Lung (tissue), 12 donors: ENCODE data around the gene POLDIP2. TPM values are rescaled to one million over a fixed set of nuclear protein-coding genes. Genes with fewer than 3 reads are reported as not detected.

Experiments used
- ATAC-seq: fragments of 200-7000 bp; cut with Tn5 transposase; one replicate; pipeline ENCODE4 v1.9.1; 2020; ENCODE audit warnings: moderate number of reproducible peaks; ENCODE audit not compliant: insufficient read depth, low FRiP score
- DNase-seq, 3 donors: peaks; one replicate each; pipeline ENCODE4 v3.0.0-alpha.2; 2013 to 2017
- H3K27ac ChIP-seq, 2 donors: one replicate each; pipeline ENCODE4 v1.5.1; 2013; ENCODE audit warnings: mild to moderate bottlenecking in 2 of 2, moderate library complexity in 2 of 2, control low read depth in 1 of 2, inconsistent platforms in 1 of 2, low read depth in 1 of 2, low read length in 1 of 2
- H3K27me3 ChIP-seq, 3 donors: one replicate each; pipeline ENCODE4 v1.5.1; 2013; ENCODE audit warnings: low read length in 2 of 3; ENCODE audit not compliant: control insufficient read depth in 3 of 3, insufficient read depth in 3 of 3
- H3K36me3 ChIP-seq, 4 donors: one replicate each; pipeline ENCODE4 v1.5.1; 2013; ENCODE audit warnings: low read length in 4 of 4, mild to moderate bottlenecking in 1 of 4, moderate library complexity in 1 of 4; ENCODE audit not compliant: control insufficient read depth in 4 of 4, insufficient read depth in 4 of 4
- H3K4me1 ChIP-seq, 5 donors: one replicate each; pipeline ENCODE4 v1.5.1; 2013; ENCODE audit warnings: low read length in 5 of 5, mild to moderate bottlenecking in 2 of 5, moderate library complexity in 1 of 5; ENCODE audit not compliant: control insufficient read depth in 5 of 5, insufficient read depth in 5 of 5
- H3K4me3 ChIP-seq: one replicate; pipeline ENCODE4 v1.5.1; 2013; ENCODE audit warnings: mild to moderate bottlenecking, control low read depth, moderate library complexity
- H3K9ac ChIP-seq, 2 donors: one replicate each; pipeline ENCODE4 v1.5.1; 2013; ENCODE audit warnings: low read length in 2 of 2, control low read depth in 1 of 2; ENCODE audit not compliant: insufficient read depth in 1 of 2
- H3K9me3 ChIP-seq, 4 donors: one replicate each; pipeline ENCODE4 v1.5.1; 2013; ENCODE audit warnings: low read length in 3 of 4, mild to moderate bottlenecking in 1 of 4, moderate library complexity in 1 of 4; ENCODE audit not compliant: control insufficient read depth in 4 of 4, insufficient read depth in 3 of 4
- WGBS, 2 donors: extraction: QIAGEN DNeasy Blood & Tissue Kit; methylation state at CpG; one replicate each; pipeline ENCODE4 v1.1.7; 2013; 5-methylcytosine and 5-hydroxymethylcytosine counted together
- polyA plus RNA-seq, 2 donors: library from polyadenylated mRNA; stranded (reverse); fragments of 200-250 nt; gene quantifications; one replicate each; pipeline ENCODE4 v1.2.1, GENCODE V29; 2013
- total RNA-seq, 2 donors: library from RNA; depleted of rRNA in 1 of 2; stranded (reverse); fragments of >200 nt in 1 of 2; gene quantifications; one replicate each; pipeline ENCODE4 v1.2.1, GENCODE V29; 2014 to 2021
- TF ChIP-seq, protein P1 (sequence below): IDR thresholded peaks from 2 replicates; pipeline ENCODE4 v1.5.1; 2012; ENCODE audit warnings: mild to moderate bottlenecking; ENCODE audit errors: control extremely low read depth, extremely low read depth
- donor health status: control.
- donor health status: control.
- donor health status: Bipolar disorder and iron deficiency.
- donor health status: healthy.
- donor health status: DM: yes; HTN: yes; CAD: no.

Gene POLDIP2
- total and polyA plus RNA-seq, 4 donors = 38.7 to 82.6 (median 62.3) TPM

DNA sequence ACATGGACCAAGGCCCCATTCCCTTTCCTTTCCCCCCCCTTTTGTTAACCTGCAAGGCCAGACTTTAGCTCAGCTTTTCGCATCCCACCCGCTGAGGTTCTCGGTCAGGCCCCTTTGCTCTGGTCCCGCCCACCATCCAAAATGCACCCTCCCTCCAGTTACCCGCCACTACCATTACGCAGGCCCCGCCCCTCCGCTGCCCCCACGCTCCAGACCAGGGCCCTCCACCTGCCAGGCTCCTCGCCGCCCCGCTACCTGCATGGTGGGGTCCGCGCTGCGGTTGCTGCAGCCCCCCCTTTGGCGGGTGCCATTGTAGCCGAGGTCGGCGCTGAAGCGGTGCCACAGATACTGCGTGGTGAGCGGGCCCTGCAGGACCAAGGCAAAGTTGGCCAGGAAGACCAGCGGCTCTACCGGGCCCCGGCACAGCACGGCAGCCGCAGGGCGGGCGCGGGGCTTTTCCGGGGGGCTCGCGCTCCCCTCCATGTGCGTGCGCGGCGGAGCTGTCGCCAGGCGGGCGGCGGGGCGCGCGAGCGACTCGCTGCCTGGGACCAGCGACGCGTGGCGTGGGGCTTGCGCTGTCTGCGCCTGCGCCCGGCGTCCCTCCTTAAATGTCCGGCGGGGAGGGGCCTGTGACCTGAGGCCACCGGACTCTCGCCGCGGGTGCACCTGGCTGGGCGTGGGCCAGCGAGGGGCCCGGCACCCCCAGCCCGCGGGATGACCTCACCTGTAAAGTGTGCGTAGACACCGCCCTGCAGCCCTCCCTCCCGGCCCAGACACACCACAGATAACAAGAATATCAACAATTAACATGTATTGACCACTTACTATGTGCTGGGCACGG is 48.5 kb upstream of the POLDIP2 start, which contains the start of gene SLC46A1:
Gene SLC46A1, minus strand, starts transcription at position 581 of the 841 bp plus-strand sequence. Its CDS starts 98 bp downstream, at position 483.
- Histone ChIP-seq H3K36me3 (peaks cover 0 to 5% (median 1%) of the 10 kb centered on the region in 4 donors), H3K27me3 (peaks cover 0 to 2% (median 0%) of the 10 kb centered on the region in 3 donors), H3K4me1 (peaks cover 0 to 8% (median 3%) of the 10 kb centered on the region in 5 donors), H3K9ac (peak within 1 kb of the TSS; percentile 36 to 39), H3K4me3 (peak within 1 kb of the TSS; percentile 64), H3K9me3 (peaks cover 0 to 2% (median 0%) of the 10 kb centered on the region in 4 donors), H3K27ac (peak within 1 kb of the TSS in 1 of 2 donors; percentile 44)
- ATAC-seq (peak; percentile 72), DNase-seq (peak; percentile 45 to 60 (median 50))
- TF ChIP-seq, protein P1, sequence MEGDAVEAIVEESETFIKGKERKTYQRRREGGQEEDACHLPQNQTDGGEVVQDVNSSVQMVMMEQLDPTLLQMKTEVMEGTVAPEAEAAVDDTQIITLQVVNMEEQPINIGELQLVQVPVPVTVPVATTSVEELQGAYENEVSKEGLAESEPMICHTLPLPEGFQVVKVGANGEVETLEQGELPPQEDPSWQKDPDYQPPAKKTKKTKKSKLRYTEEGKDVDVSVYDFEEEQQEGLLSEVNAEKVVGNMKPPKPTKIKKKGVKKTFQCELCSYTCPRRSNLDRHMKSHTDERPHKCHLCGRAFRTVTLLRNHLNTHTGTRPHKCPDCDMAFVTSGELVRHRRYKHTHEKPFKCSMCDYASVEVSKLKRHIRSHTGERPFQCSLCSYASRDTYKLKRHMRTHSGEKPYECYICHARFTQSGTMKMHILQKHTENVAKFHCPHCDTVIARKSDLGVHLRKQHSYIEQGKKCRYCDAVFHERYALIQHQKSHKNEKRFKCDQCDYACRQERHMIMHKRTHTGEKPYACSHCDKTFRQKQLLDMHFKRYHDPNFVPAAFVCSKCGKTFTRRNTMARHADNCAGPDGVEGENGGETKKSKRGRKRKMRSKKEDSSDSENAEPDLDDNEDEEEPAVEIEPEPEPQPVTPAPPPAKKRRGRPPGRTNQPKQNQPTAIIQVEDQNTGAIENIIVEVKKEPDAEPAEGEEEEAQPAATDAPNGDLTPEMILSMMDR = no peak
- WGBS, 2 donors = 1% methylated on average over 66 to 70 of the region's 70 CpGs

DNA sequence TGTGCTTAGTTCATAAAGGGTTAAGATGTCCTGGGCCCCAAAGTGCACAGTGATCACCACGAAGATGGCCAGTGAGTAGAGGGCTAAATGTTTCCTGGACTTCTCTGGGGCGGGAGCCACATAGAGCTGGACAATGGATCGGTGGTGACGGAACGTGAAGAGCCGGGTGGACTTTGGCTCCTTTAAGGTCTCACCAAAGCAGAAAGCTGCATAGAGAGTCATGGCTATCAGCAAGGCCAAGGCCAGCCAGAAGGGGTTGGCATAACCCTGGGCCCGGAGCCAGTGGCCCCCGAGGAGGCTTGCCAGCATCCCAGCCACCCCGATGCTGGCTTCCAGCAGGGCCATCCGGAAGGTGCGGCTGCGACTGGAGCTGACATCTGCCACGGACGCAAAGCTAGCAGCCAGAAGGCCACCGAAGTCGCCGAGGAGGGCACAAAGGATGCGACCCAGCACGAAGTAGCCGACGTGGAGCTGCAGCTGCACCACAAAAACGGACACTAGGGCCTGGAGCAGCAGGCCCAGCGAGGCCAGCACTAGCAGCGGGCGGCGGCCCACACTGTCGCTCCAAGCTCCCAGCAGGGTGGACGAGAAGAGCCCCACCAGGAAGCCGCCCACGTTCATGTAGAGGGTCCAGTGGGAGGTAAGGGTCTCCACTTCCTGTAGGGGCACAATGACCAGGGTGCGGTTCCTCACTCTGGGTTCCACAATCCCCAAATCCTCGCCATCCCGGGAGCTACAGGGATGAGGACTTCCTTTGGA is 47.7 kb upstream of the POLDIP2 start:
- no peak overlapping the region for H3K27ac ChIP-seq
- 65 to 81% methylated on average over 33 of the region's 33 CpGs for WGBS, 2 donors
- H3K4me1 ChIP-seq = peaks cover 0 to 8% (median 3%) of the 10 kb centered on the region in 5 donors
- H3K4me3 ChIP-seq = peak overlapping the region; percentile 64
- peak overlapping the region; percentile 36 to 39 for H3K9ac ChIP-seq
- H3K9me3 ChIP-seq = peaks cover 0 to 2% (median 0%) of the 10 kb centered on the region in 4 donors
- peaks cover 0 to 5% (median 2%) of the 10 kb centered on the region in 4 donors for H3K36me3 ChIP-seq
- ATAC-seq (no peak), DNase-seq (no peak)
- peaks cover 0 to 2% (median 0%) of the 10 kb centered on the region in 3 donors for H3K27me3 ChIP-seq
- TF ChIP-seq, protein P1 = no peak

DNA sequence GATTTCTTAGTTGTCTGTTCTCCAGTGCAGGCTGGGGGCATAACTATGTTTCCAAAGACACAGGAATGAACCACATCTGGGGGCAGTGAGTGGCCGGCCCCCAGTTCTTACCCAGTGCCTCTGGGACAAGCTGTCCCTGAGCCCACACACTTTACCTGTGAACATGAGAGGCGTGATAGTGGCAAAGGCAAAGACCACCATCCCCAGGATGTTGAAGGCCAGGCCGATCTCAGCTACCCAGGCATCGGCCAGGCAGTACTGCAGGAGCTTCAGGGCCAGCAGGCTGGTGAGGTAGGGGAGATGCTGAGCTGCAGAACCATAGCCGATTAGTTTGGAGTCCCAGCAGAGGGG is 47.1 kb upstream of the POLDIP2 start:
- H3K27ac ChIP-seq = no peak overlapping the region
- peaks cover 0 to 8% (median 3%) of the 10 kb centered on the region in 5 donors for H3K4me1 ChIP-seq
- peaks cover 0 to 2% (median 0%) of the 10 kb centered on the region in 4 donors for H3K9me3 ChIP-seq
- H3K9ac ChIP-seq = no peak overlapping the region
- TF ChIP-seq, protein P1 = no peak
- ATAC-seq (no peak), DNase-seq (no peak)
- H3K36me3 ChIP-seq = peaks cover 0 to 5% (median 2%) of the 10 kb centered on the region in 4 donors
- WGBS, 2 donors = 92 to 97% methylated on average over 5 of the region's 5 CpGs
- no peak overlapping the region for H3K4me3 ChIP-seq
- H3K27me3 ChIP-seq = no peaks in the 10 kb centered on the region
